Sigmoid colon (tissue), 4 donors: ENCODE results near the gene TRIM47.

ENCODE experiments used
- EP300 ChIP-seq, 4 donors: sonication (generic); formaldehyde crosslinking; IDR thresholded peaks; one replicate each; pipeline ENCODE4 v1.6.1; 2017; ENCODE audit warnings: antibody characterized with exemption in 4 of 4
- POLR2A ChIP-seq, 2 donors: fragments of 450-650 bp; IDR thresholded peaks; one replicate each; pipeline ENCODE4 v1.6.1; 2016; ENCODE audit warnings: antibody characterized with exemption in 2 of 2, mild to moderate bottlenecking in 2 of 2, moderate library complexity in 2 of 2
- POLR2AphosphoS5 ChIP-seq, 4 donors: sonication (generic); formaldehyde crosslinking; IDR thresholded peaks; one replicate each; pipeline ENCODE4 v1.6.1; 2017; ENCODE audit warnings: antibody characterized with exemption in 4 of 4
- TF ChIP-seq, protein P1 (sequence below), 4 experiments: fragments of 450-650 bp in 3 of 4; fragments of 200-600 bp in 1 of 4; IDR thresholded peaks; one replicate each; pipeline ENCODE4 v1.5.1; 2016 to 2019; ENCODE audit warnings: antibody characterized with exemption in 4 of 4, mild to moderate bottlenecking in 3 of 4, moderate library complexity in 2 of 4

DNA sequence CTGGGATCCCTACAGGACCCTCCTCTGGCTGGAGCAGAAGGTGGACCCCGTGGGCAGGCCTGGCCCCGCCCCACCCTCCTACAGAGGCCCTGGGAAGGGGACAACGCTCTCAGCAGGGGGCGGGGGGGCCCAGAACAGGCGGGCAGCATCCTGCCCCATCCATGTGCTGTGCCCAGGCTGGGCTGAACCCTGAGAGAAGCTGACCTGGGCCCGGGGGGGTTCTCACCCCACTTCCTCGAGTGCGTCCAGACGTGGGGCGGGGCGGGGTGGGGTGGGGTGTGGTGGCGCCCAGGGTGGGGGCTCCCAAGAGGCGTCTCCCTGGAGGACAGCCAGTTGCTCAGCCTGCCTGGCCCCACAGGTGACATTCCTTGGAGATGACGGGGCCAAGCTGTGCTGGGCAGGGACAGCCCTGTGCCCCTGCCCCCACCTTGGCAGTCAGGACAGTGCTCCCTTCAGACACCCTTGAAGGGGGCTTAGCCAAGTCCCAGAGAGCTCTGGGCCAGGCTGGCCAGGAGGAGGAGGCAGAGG lies 33.8 kb downstream of the TRIM47 start:
- TF ChIP-seq, protein P1, sequence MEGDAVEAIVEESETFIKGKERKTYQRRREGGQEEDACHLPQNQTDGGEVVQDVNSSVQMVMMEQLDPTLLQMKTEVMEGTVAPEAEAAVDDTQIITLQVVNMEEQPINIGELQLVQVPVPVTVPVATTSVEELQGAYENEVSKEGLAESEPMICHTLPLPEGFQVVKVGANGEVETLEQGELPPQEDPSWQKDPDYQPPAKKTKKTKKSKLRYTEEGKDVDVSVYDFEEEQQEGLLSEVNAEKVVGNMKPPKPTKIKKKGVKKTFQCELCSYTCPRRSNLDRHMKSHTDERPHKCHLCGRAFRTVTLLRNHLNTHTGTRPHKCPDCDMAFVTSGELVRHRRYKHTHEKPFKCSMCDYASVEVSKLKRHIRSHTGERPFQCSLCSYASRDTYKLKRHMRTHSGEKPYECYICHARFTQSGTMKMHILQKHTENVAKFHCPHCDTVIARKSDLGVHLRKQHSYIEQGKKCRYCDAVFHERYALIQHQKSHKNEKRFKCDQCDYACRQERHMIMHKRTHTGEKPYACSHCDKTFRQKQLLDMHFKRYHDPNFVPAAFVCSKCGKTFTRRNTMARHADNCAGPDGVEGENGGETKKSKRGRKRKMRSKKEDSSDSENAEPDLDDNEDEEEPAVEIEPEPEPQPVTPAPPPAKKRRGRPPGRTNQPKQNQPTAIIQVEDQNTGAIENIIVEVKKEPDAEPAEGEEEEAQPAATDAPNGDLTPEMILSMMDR (IDR thresholded peaks at IDR 0.05), result no peak
- TF ChIP-seq EP300 (IDR thresholded peaks at IDR 0.05), result no peak
- TF ChIP-seq POLR2A (IDR thresholded peaks at IDR 0.05), result no peak
- TF ChIP-seq POLR2AphosphoS5 (IDR thresholded peaks at IDR 0.05), result no peak
